Osteocyte (in vitro differentiated cells): ENCODE measurements around the gene SOAT2. TPM values are rescaled to one million over a fixed set of nuclear protein-coding genes. Genes with fewer than 3 reads are reported as not detected.

Experiments used
- DNase-seq: peaks from one replicate; pipeline ENCODE4 v3.0.0; 2021; ENCODE audit warnings: mixed read lengths; ENCODE audit not compliant: unreplicated experiment; ENCODE audit errors: extremely low spot score
- H3K27ac Mint-ChIP-seq: one replicate; pipeline ENCODE4 v1.8.0; 2021; ENCODE audit warnings: mild to moderate bottlenecking, mixed read lengths; ENCODE audit not compliant: unreplicated experiment
- H3K27me3 Mint-ChIP-seq: one replicate; pipeline ENCODE4 v1.8.0; 2021; ENCODE audit warnings: mixed read lengths; ENCODE audit not compliant: unreplicated experiment
- H3K36me3 Mint-ChIP-seq: one replicate; pipeline ENCODE4 v1.8.0; 2021; ENCODE audit warnings: mixed read lengths; ENCODE audit not compliant: unreplicated experiment
- H3K4me1 Mint-ChIP-seq: one replicate; pipeline ENCODE4 v1.8.0; 2021; ENCODE audit warnings: mixed read lengths; ENCODE audit not compliant: unreplicated experiment
- H3K4me3 Mint-ChIP-seq: one replicate; pipeline ENCODE4 v1.8.0; 2021; ENCODE audit warnings: mild to moderate bottlenecking, moderate library complexity, mixed read lengths; ENCODE audit not compliant: unreplicated experiment
- H3K9me3 Mint-ChIP-seq: one replicate; pipeline ENCODE4 v1.8.0; 2021; ENCODE audit warnings: mixed read lengths; ENCODE audit not compliant: unreplicated experiment
- total RNA-seq: library from RNA; stranded (reverse); gene quantifications from 2 replicates; pipeline ENCODE4 v1.2.1, GENCODE V29; 2021
- TF ChIP-seq, protein P1 (sequence below): fragments of 200-600 bp; sonication (generic); IDR thresholded peaks from 2 replicates; pipeline ENCODE4 v1.5.0; 2021; ENCODE audit warnings: antibody characterized with exemption, mild to moderate bottlenecking, moderate library complexity

SOAT2 gene
- total RNA-seq, 1 donor from 2014 or later: not detected

DNA sequence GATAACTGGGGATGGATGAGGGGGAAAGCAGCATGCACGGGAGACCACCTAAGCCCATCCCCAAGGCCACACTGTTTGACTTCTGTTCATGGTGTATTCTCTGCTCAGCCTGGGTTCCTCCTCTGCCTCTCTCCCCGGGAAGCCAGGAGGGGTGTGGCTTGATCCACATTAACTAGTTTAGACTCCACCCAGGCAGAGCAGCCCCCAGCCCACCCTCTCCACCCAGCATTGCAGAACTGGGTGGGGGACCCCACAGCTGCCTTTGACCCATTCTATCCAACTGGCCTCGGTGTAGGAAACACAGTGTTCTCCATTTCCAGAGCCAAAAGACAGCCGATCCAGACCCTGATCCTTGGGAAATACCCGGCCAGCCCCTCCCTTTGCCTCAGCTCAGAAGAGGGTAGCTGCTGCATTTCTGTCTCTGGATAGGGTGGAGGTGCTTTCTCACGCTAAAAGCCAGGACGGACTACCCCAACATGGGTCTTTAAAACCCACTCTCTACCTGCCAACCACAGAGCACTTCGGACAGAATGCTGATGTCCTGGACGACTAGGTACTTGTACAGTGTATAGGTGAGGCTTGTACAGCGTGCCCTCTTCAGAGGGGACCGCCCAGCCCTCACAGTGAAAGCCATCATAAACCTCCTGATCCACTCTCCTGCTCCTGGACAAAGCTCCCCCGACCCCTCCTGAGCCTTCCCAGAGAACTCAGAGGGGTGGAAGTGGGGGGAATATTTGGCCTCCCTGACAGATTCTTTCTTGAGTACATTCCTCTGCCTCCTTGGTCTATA, 33.5 kb upstream of the SOAT2 start:
- Mint-ChIP-seq H3K4me3 (no peak overlapping the region), H3K27ac (peak overlapping the region; percentile 38), H3K4me1 (peaks cover 77% of the 10 kb centered on the region), H3K27me3 (no peaks in the 10 kb centered on the region), H3K9me3 (no peaks in the 10 kb centered on the region), H3K36me3 (peaks cover 31% of the 10 kb centered on the region)
- no peak for DNase-seq
- TF ChIP-seq, protein P1, sequence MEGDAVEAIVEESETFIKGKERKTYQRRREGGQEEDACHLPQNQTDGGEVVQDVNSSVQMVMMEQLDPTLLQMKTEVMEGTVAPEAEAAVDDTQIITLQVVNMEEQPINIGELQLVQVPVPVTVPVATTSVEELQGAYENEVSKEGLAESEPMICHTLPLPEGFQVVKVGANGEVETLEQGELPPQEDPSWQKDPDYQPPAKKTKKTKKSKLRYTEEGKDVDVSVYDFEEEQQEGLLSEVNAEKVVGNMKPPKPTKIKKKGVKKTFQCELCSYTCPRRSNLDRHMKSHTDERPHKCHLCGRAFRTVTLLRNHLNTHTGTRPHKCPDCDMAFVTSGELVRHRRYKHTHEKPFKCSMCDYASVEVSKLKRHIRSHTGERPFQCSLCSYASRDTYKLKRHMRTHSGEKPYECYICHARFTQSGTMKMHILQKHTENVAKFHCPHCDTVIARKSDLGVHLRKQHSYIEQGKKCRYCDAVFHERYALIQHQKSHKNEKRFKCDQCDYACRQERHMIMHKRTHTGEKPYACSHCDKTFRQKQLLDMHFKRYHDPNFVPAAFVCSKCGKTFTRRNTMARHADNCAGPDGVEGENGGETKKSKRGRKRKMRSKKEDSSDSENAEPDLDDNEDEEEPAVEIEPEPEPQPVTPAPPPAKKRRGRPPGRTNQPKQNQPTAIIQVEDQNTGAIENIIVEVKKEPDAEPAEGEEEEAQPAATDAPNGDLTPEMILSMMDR: no peak

DNA sequence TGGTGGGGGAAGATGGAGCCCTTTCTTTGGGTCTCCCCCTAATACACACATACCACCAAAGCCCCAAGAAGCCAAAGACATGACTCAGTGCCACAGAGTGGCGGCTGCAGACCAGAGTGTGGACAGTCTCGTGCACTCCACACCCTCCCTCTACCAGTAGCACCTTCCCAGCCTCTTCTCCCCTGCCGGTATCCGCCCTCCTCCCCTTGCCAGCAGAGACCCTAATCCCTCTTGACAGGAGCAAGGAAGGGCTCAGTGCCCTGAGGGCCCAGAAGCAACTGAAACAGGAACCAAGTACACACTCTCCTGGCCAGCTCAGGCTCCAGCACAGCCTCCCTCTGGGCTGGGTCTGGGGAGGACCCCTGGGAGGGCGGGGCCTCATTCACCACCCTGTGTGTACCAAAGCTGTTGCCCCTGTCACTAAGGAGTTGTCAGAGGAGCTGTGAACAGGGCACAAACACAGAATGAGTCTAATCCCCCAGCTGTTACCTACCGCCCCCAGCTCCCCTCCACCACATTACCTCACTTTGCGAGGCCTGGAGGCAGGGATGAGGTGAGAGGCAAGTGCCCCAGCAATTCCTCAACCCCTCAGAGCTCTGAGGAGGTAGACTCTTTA, 32.3 kb upstream of the SOAT2 start:
- H3K27me3 Mint-ChIP-seq: no peaks in the 10 kb centered on the region
- no peak for DNase-seq
- H3K27ac Mint-ChIP-seq: peak overlapping the region; percentile 67
- TF ChIP-seq, protein P1: no peak
- H3K4me1 Mint-ChIP-seq: peaks cover 68% of the 10 kb centered on the region
- peaks cover 34% of the 10 kb centered on the region for H3K36me3 Mint-ChIP-seq
- no peak overlapping the region for H3K4me3 Mint-ChIP-seq
- no peaks in the 10 kb centered on the region for H3K9me3 Mint-ChIP-seq

DNA sequence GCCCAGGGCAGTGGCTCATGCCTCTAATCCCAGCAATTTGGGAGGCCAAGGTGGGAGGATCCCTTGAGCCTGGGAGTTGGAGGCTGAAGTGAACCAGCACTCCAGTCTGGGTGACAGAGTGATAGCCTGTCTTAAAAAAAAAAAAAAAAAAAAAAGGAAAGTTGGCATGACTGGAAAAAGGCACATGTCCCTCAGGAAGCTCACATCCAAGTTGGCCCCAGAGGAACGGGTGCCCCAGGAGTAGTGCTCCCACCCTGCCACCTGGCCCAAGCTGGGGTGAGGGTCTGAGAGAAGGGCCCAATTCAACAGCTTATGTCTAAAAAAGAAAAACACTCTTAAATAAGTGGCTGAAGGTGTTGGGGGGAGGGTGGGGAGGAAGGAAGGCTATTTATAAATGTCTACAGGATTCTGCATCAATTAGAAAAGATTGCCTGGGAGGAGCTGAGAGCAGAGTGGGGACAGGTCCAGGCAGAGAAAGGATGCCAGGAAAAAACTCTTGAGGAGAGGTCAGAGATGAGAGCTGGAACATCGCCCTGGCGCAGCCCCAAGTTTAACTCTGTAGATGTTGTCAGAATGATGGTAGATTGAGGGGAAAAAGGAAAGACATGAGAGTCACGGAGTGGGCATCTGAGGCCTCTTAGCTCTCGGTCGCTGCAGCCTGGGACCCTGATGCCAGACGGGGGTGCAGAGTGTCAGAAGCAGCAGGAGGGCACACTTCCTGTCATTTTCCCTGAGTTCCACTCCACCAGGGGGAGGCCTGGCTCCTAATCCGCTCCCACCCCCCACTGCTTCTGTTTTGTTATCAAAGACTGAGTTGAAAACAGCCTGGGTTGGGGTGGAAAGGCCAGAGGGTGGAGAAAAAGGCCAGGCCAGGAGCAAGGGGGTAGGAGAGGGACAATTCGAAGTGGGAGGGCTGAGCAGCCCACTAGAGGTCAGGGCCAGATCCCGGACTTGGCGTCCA, 31.4 kb upstream of the SOAT2 start:
- TF ChIP-seq, protein P1: peak; percentile 30
- H3K4me1 Mint-ChIP-seq: peaks cover 59% of the 10 kb centered on the region
- peak overlapping the region; percentile 67 for H3K27ac Mint-ChIP-seq
- no peaks in the 10 kb centered on the region for H3K27me3 Mint-ChIP-seq
- DNase-seq: no peak
- H3K36me3 Mint-ChIP-seq: peaks cover 37% of the 10 kb centered on the region
- no peaks in the 10 kb centered on the region for H3K9me3 Mint-ChIP-seq
- peak overlapping the region; percentile 30 for H3K4me3 Mint-ChIP-seq

DNA sequence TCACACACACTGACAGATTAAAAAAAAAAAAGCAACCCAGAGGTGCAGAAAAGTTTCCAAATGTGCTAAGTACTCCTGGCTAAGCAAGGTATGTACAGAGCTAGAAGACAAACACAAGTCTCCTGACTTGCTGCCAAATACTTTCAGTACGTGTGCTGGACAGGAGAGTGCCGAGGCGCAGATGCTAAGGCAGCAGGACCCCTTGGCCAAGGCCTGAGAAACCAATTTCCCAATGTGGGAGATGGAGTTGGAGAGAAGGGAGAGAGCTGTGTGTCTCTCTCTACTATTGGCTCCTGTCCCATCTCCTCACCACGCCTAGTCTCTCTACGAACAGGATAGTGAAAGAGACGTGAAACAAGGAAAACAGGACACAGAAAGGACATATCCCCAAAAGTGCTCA, 29.4 kb upstream of the SOAT2 start:
- TF ChIP-seq, protein P1: no peak
- no peak overlapping the region for H3K4me3 Mint-ChIP-seq
- H3K27me3 Mint-ChIP-seq: no peaks in the 10 kb centered on the region
- H3K36me3 Mint-ChIP-seq: peaks cover 40% of the 10 kb centered on the region
- peaks cover 52% of the 10 kb centered on the region for H3K4me1 Mint-ChIP-seq
- no peak for DNase-seq
- H3K9me3 Mint-ChIP-seq: no peaks in the 10 kb centered on the region
- H3K27ac Mint-ChIP-seq: peak overlapping the region; percentile 15
